ENCODE data around the gene ZNF227. TPM values are rescaled to one million over a fixed set of nuclear protein-coding genes. Genes with fewer than 3 reads are reported as not detected.
"Not testable (repeated sequence)": the region's sequence is repeated elsewhere in the genome, so short reads cannot be mapped to it uniquely, and the experiment has no call there.

Gene ZNF227
- total RNA-seq, 1 donor from 2014 or later: 18.2 TPM

- Histone ChIP-seq H3K4me1 (ENCODE audit: insufficient read depth, low read length) (peaks cover 3% of the 10 kb centered on the region), H4K20me1 (ENCODE audit: insufficient read depth, low read length) (no peaks in the 10 kb centered on the region), H3K36me3 (ENCODE audit: insufficient read depth, low read length) (peaks cover 18% of the 10 kb centered on the region), H3K4me3 (ENCODE audit: insufficient read depth, low read depth, low read length) (peak within 1 kb of the TSS; percentile 89), H3K27me3 (ENCODE audit: insufficient read depth, low read length) (no peaks in the 10 kb centered on the region), H3K27ac (ENCODE audit: low read depth, low read length) (peak within 1 kb of the TSS; percentile 91), H3K9ac (ENCODE audit: low read length) (peak within 1 kb of the TSS; percentile 91), H3K4me2 (ENCODE audit: low read length) (peak within 1 kb of the TSS; percentile 89), H3K9me3 (ENCODE audit: insufficient read depth, low read depth, low read length) (no peaks in the 10 kb centered on the region), H3K79me2 (ENCODE audit: insufficient read depth, low read length) (peaks cover 34% of the 10 kb centered on the region), H2AFZ (ENCODE audit: low read depth, low read length) (peak within 1 kb of the TSS; percentile 90)
- Mint-ChIP-seq H3K27ac (ENCODE audit: unreplicated experiment) (peak within 1 kb of the TSS; percentile 99), H3K4me3 (ENCODE audit: unreplicated experiment) (peak within 1 kb of the TSS; percentile 99), H3K9me3 (ENCODE audit: unreplicated experiment) (no peaks in the 10 kb centered on the region), H3K4me1 (ENCODE audit: low read depth, unreplicated experiment) (peaks cover 23% of the 10 kb centered on the region), H3K27me3 (ENCODE audit: low read depth, unreplicated experiment) (no peaks in the 10 kb centered on the region), H3K36me3 (ENCODE audit: low read depth, unreplicated experiment) (peaks cover 15% of the 10 kb centered on the region)
- TF ChIP-seq EZH2 (IDR thresholded peaks at IDR 0.05; ENCODE audit: insufficient read depth, low read length): no peak
- TF ChIP-seq CTCF (IDR thresholded peaks at IDR 0.05; ENCODE audit: insufficient read depth, low read depth, low read length): no peak
- DNase-seq (ENCODE audit: low read depth) (peak; percentile 99), FAIRE-seq (peak; percentile 97)
These were observed 47.4 kb upstream of the ZNF227 start, which contains the start of gene ZNF226 for GRCh38 chr19:44164673-44165512. TSS of gene ZNF226 (plus strand) at chr19:44165100. CDS start at chr19:44170081, 4,981 bp downstream.

- H3K9me3 Mint-ChIP-seq (ENCODE audit: unreplicated experiment): peaks cover 12% of the 10 kb centered on the region
- Histone ChIP-seq H3K79me2 (ENCODE audit: insufficient read depth, low read length) (peaks cover 31% of the 10 kb centered on the region), H3K9me3 (ENCODE audit: insufficient read depth, low read depth, low read length) (peaks cover 11% of the 10 kb centered on the region), H3K36me3 (ENCODE audit: insufficient read depth, low read length) (peaks cover 65% of the 10 kb centered on the region)
- H3K9ac ChIP-seq (ENCODE audit: low read length); H3K27ac ChIP-seq (ENCODE audit: low read depth, low read length); H2AFZ ChIP-seq (ENCODE audit: low read depth, low read length); H3K4me1 ChIP-seq (ENCODE audit: insufficient read depth, low read length); H3K27me3 ChIP-seq (ENCODE audit: insufficient read depth, low read length); H3K27ac Mint-ChIP-seq (ENCODE audit: unreplicated experiment); H4K20me1 ChIP-seq (ENCODE audit: insufficient read depth, low read length); H3K4me2 ChIP-seq (ENCODE audit: low read length); FAIRE-seq; DNase-seq (ENCODE audit: low read depth); H3K4me3 ChIP-seq (ENCODE audit: insufficient read depth, low read depth, low read length); H3K27me3 Mint-ChIP-seq (ENCODE audit: low read depth, unreplicated experiment); H3K4me3 Mint-ChIP-seq (ENCODE audit: unreplicated experiment): not testable (repeated sequence)
- peaks cover 17% of the 10 kb centered on the region for H3K4me1 Mint-ChIP-seq (ENCODE audit: low read depth, unreplicated experiment)
- H3K36me3 Mint-ChIP-seq (ENCODE audit: low read depth, unreplicated experiment): peaks cover 59% of the 10 kb centered on the region
These were observed 41.7 kb upstream of the ZNF227 start for GRCh38 chr19:44170660-44171059.

DNA sequence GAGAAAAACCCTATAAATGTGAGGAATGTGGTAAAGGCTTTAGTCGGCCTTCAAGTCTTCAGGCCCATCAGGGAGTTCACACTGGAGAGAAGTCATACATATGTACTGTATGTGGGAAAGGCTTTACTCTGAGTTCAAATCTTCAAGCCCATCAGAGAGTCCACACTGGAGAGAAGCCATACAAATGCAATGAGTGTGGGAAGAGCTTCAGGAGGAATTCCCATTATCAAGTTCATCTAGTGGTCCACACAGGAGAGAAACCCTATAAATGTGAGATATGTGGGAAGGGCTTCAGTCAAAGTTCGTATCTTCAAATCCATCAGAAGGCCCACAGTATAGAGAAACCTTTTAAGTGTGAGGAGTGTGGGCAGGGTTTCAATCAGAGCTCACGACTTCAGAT lies 35.7 kb upstream of the ZNF227 start:
- H3K36me3 Mint-ChIP-seq (ENCODE audit: low read depth, unreplicated experiment): peaks cover 65% of the 10 kb centered on the region
- Histone ChIP-seq H3K4me1 (ENCODE audit: insufficient read depth, low read length) (no peaks in the 10 kb centered on the region), H3K4me2 (ENCODE audit: low read length) (no peak overlapping the region), H3K4me3 (ENCODE audit: insufficient read depth, low read depth, low read length) (no peak overlapping the region), H4K20me1 (ENCODE audit: insufficient read depth, low read length) (no peaks in the 10 kb centered on the region), H3K36me3 (ENCODE audit: insufficient read depth, low read length) (peaks cover 51% of the 10 kb centered on the region), H3K27me3 (ENCODE audit: insufficient read depth, low read length) (no peaks in the 10 kb centered on the region), H3K9ac (ENCODE audit: low read length) (no peak overlapping the region), H2AFZ (ENCODE audit: low read depth, low read length) (no peak overlapping the region), H3K9me3 (ENCODE audit: insufficient read depth, low read depth, low read length) (peaks cover 33% of the 10 kb centered on the region), H3K27ac (ENCODE audit: low read depth, low read length) (no peak overlapping the region), H3K79me2 (ENCODE audit: insufficient read depth, low read length) (no peaks in the 10 kb centered on the region)
- H3K27me3 Mint-ChIP-seq (ENCODE audit: low read depth, unreplicated experiment): no peaks in the 10 kb centered on the region
- H3K9me3 Mint-ChIP-seq (ENCODE audit: unreplicated experiment): peaks cover 36% of the 10 kb centered on the region
- DNase-seq (ENCODE audit: low read depth) (no peak), FAIRE-seq (no peak)
- no peak overlapping the region for H3K27ac Mint-ChIP-seq (ENCODE audit: unreplicated experiment)
- no peak overlapping the region for H3K4me3 Mint-ChIP-seq (ENCODE audit: unreplicated experiment)
- TF ChIP-seq CTCF (IDR thresholded peaks at IDR 0.05; ENCODE audit: insufficient read depth, low read depth, low read length): no peak
- no peak for TF ChIP-seq EZH2 (IDR thresholded peaks at IDR 0.05; ENCODE audit: insufficient read depth, low read length)
- no peaks in the 10 kb centered on the region for H3K4me1 Mint-ChIP-seq (ENCODE audit: low read depth, unreplicated experiment)
